WTC11 (cell line): ENCODE data around the gene UVRAG. TPM values are rescaled to one million over a fixed set of nuclear protein-coding genes. Genes with fewer than 3 reads are reported as not detected.

Experiments
- ATAC-seq: fragments of 200-7000 bp; cut with Tn5 transposase; 2 replicates; pipeline ENCODE4 v1.10.0; 2021; ENCODE audit warnings: mild to moderate bottlenecking, moderate library complexity
- CTCF ChIA-PET: fragments of 300-600 bp; sonication (Branson Sonifier 250); formaldehyde crosslinking; loops from one replicate; lab custom pipeline; 2021; ENCODE audit warnings: antibody characterized with exemption; lab: Charles Lee
- POLR2A ChIA-PET: fragments of 350-600 bp; sonication (Branson Sonifier 250); formaldehyde crosslinking; loops from one replicate; lab custom pipeline; 2021; ENCODE audit warnings: antibody characterized with exemption; lab: Charles Lee
- DNase-seq: peaks from one replicate; pipeline ENCODE4 v3.0.0; 2021; ENCODE audit warnings: low spot score
- H3K27ac Mint-ChIP-seq: 2 replicates; pipeline ENCODE4 v1.8.0; 2021; ENCODE audit warnings: mixed read lengths
- H3K27me3 Mint-ChIP-seq: 2 replicates; pipeline ENCODE4 v1.8.0; 2021; ENCODE audit warnings: low read depth, mild to moderate bottlenecking, moderate library complexity, mixed read lengths
- H3K36me3 Mint-ChIP-seq: 2 replicates; pipeline ENCODE4 v1.8.0; 2021; ENCODE audit warnings: mixed read lengths
- H3K4me1 Mint-ChIP-seq: 2 replicates; pipeline ENCODE4 v1.8.0; 2022; ENCODE audit warnings: mixed read lengths
- H3K4me3 Mint-ChIP-seq: 2 replicates; pipeline ENCODE4 v1.8.0; 2021; ENCODE audit warnings: mild to moderate bottlenecking, moderate library complexity, mixed read lengths
- H3K9me3 Mint-ChIP-seq: 2 replicates; pipeline ENCODE4 v1.8.0; 2021; ENCODE audit warnings: mixed read lengths
- ATF3 ChIP-seq: sonication (generic); formaldehyde crosslinking; conservative IDR thresholded peaks from 2 replicates; pipeline ENCODE4 v1.8.1; 2022; ENCODE audit warnings: mild to moderate bottlenecking, missing genetic modification reagents
- ATF6 ChIP-seq: sonication (generic); formaldehyde crosslinking; IDR thresholded peaks from 2 replicates; pipeline ENCODE4 v1.8.1; 2023; ENCODE audit warnings: mild to moderate bottlenecking, missing genetic modification reagents
- E2F5 ChIP-seq: sonication (generic); formaldehyde crosslinking; IDR thresholded peaks from 2 replicates; pipeline ENCODE4 v1.8.1; 2022; ENCODE audit warnings: mild to moderate bottlenecking, moderate library complexity, missing genetic modification reagents
- ERG ChIP-seq: fragments of 250-450 bp; sonication (Bioruptor Pico); IDR thresholded peaks from 2 replicates; pipeline ENCODE4 v1.8.0; 2021; ENCODE audit warnings: mild to moderate bottlenecking
- GTF2I ChIP-seq: fragments of 250-450 bp; sonication (Bioruptor Pico); conservative IDR thresholded peaks from 2 replicates; pipeline ENCODE4 v1.4.0; 2021; ENCODE audit warnings: mild to moderate bottlenecking
- MXD4 ChIP-seq: fragments of 250-450 bp; sonication (Bioruptor Pico); IDR thresholded peaks from 2 replicates; pipeline ENCODE4 v1.8.0; 2021; ENCODE audit warnings: mild to moderate bottlenecking, moderate library complexity, borderline replicate concordance
- NR1H2 ChIP-seq: sonication (generic); formaldehyde crosslinking; IDR thresholded peaks from 2 replicates; pipeline ENCODE4 v1.9.0; 2021; ENCODE audit warnings: mild to moderate bottlenecking, moderate library complexity, missing genetic modification reagents
- TCF7 ChIP-seq: sonication (generic); formaldehyde crosslinking; IDR thresholded peaks from 2 replicates; pipeline ENCODE4 v1.8.0; 2022; ENCODE audit warnings: mild to moderate bottlenecking, low read depth, missing genetic modification reagents, moderate library complexity
- TEAD4 ChIP-seq: sonication (generic); formaldehyde crosslinking; IDR thresholded peaks from 2 replicates; pipeline ENCODE4 v1.8.0; 2022; ENCODE audit warnings: mild to moderate bottlenecking, missing genetic modification reagents
- USF2 ChIP-seq: sonication (generic); formaldehyde crosslinking; IDR thresholded peaks from 2 replicates; pipeline ENCODE4 v1.8.1; 2023; ENCODE audit warnings: mild to moderate bottlenecking, missing genetic modification reagents, moderate library complexity
- ZBTB21 ChIP-seq: sonication (generic); formaldehyde crosslinking; IDR thresholded peaks from 2 replicates; pipeline ENCODE4 v1.8.1; 2023; ENCODE audit warnings: mild to moderate bottlenecking, missing genetic modification reagents, borderline replicate concordance
- ZNF263 ChIP-seq: sonication (generic); formaldehyde crosslinking; IDR thresholded peaks from 2 replicates; pipeline ENCODE4 v1.8.1; 2022; ENCODE audit warnings: low read depth, mild to moderate bottlenecking, moderate library complexity, missing genetic modification reagents
- ZNF396 ChIP-seq: fragments of 250-450 bp; sonication (Bioruptor Pico); IDR thresholded peaks from 2 replicates; pipeline ENCODE4 v1.8.0; 2021; ENCODE audit warnings: mild to moderate bottlenecking, moderate library complexity, borderline replicate concordance
- ZNF423 ChIP-seq: fragments of 250-450 bp; sonication (Bioruptor Pico); IDR thresholded peaks from 2 replicates; pipeline ENCODE4 v2.1.2; 2022; ENCODE audit warnings: mild to moderate bottlenecking, moderate library complexity
- ZNF512 ChIP-seq: sonication (generic); formaldehyde crosslinking; IDR thresholded peaks from 2 replicates; pipeline ENCODE4 v1.8.1; 2022; ENCODE audit warnings: missing genetic modification reagents, borderline replicate concordance
- ZSCAN18 ChIP-seq: fragments of 250-450 bp; sonication (Bioruptor Pico); IDR thresholded peaks from 2 replicates; pipeline ENCODE4 v2.1.2; 2022; ENCODE audit warnings: mild to moderate bottlenecking, moderate library complexity
- total RNA-seq: library from RNA; stranded (reverse); gene quantifications from 3 replicates; pipeline ENCODE4 v1.2.3, GENCODE V29; 2021
- TF ChIP-seq, protein P1 (sequence below): sonication (generic); formaldehyde crosslinking; IDR thresholded peaks from 2 replicates; pipeline ENCODE4 v1.8.1; 2022; ENCODE audit warnings: low read depth, mild to moderate bottlenecking, moderate library complexity, missing genetic modification reagents, borderline replicate concordance
- TF ChIP-seq, protein P2 (sequence below): sonication (generic); formaldehyde crosslinking; conservative IDR thresholded peaks from 2 replicates; pipeline ENCODE4 v1.8.1; 2023; ENCODE audit warnings: mild to moderate bottlenecking, low read depth, missing genetic modification reagents, moderate library complexity

UVRAG gene
- total RNA-seq, 1 experiment from 2014 or later, result 14.5 TPM

DNA sequence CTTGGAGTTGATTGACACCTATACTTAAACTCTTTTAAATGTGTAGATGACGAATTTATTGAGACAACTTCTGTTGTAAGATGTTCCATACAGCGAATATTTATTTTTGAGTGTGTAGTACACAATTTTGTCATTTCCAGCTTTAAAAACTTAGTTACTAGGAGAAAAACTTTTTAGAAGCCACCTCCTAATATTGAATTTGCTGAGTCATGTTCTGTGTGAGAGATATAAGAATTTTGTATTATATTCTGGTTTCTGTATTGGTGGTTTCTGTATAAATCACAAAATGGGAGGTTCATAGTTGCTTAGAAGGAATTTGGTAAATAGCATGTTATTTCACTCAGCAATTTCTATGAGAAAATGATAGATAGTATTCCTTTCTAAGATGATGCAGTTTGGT is 220.0 kb downstream of the UVRAG start:
- H3K36me3 Mint-ChIP-seq, result peaks cover 11% of the 10 kb centered on the region
- H3K4me1 Mint-ChIP-seq, result peaks cover 13% of the 10 kb centered on the region
- ATAC-seq (no peak), DNase-seq (no peak)
- POLR2A ChIA-PET, result no interaction called here
- H3K27ac Mint-ChIP-seq, result no peak overlapping the region
- no peak overlapping the region for H3K4me3 Mint-ChIP-seq
- H3K9me3 Mint-ChIP-seq, result peaks cover 9% of the 10 kb centered on the region
- no peaks in the 10 kb centered on the region for H3K27me3 Mint-ChIP-seq
- TF ChIP-seq, protein P1, sequence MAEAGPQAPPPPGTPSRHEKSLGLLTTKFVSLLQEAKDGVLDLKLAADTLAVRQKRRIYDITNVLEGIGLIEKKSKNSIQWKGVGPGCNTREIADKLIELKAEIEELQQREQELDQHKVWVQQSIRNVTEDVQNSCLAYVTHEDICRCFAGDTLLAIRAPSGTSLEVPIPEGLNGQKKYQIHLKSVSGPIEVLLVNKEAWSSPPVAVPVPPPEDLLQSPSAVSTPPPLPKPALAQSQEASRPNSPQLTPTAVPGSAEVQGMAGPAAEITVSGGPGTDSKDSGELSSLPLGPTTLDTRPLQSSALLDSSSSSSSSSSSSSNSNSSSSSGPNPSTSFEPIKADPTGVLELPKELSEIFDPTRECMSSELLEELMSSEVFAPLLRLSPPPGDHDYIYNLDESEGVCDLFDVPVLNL (CRISPR knock-in tag), result no peak
- TF ChIP-seq ATF6, result no peak
- TF ChIP-seq ZBTB21, result no peak
- TF ChIP-seq TEAD4 (CRISPR knock-in tag), result no peak
- no peak for TF ChIP-seq ZNF423 (CRISPR knock-in tag)
- TF ChIP-seq USF2 (CRISPR knock-in tag), result no peak
- TF ChIP-seq ZNF263 (CRISPR knock-in tag), result no peak
- TF ChIP-seq, protein P2, sequence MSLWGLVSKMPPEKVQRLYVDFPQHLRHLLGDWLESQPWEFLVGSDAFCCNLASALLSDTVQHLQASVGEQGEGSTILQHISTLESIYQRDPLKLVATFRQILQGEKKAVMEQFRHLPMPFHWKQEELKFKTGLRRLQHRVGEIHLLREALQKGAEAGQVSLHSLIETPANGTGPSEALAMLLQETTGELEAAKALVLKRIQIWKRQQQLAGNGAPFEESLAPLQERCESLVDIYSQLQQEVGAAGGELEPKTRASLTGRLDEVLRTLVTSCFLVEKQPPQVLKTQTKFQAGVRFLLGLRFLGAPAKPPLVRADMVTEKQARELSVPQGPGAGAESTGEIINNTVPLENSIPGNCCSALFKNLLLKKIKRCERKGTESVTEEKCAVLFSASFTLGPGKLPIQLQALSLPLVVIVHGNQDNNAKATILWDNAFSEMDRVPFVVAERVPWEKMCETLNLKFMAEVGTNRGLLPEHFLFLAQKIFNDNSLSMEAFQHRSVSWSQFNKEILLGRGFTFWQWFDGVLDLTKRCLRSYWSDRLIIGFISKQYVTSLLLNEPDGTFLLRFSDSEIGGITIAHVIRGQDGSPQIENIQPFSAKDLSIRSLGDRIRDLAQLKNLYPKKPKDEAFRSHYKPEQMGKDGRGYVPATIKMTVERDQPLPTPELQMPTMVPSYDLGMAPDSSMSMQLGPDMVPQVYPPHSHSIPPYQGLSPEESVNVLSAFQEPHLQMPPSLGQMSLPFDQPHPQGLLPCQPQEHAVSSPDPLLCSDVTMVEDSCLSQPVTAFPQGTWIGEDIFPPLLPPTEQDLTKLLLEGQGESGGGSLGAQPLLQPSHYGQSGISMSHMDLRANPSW (CRISPR knock-in tag), result no peak
- no peak for TF ChIP-seq ERG (CRISPR knock-in tag)
- TF ChIP-seq, all 79 proteins: peak for 0
- CTCF ChIA-PET, result interaction anchor here (1.3 kb wide), 1 partner anchor 117 kb away, joined by 3 read pairs; no protein-coding TSS in a partner anchor

- Mint-ChIP-seq H3K27me3 (no peaks in the 10 kb centered on the region), H3K36me3 (peaks cover 11% of the 10 kb centered on the region), H3K4me3 (no peak overlapping the region), H3K27ac (no peak overlapping the region), H3K9me3 (peaks cover 9% of the 10 kb centered on the region), H3K4me1 (peaks cover under 1% of the 10 kb centered on the region)
- POLR2A ChIA-PET, result no interaction called here
- TF ChIP-seq ZNF396 (CRISPR knock-in tag), result no peak
- no peak for DNase-seq
- ATAC-seq, result no peak
- CTCF ChIA-PET, result interaction anchor here (1.1 kb wide), 1 partner anchor 114 kb away, joined by 5 read pairs; no protein-coding TSS in a partner anchor
Measured at GRCh38 chr11:76038608-76039007, 223.6 kb downstream of the UVRAG start.

GRCh38 chr11:76041208-76041607 is 226.2 kb downstream of the UVRAG start:
- CTCF ChIA-PET, result interaction anchor here (1.0 to 1.2 kb wide), 3 partner anchors 18 to 168 kb away, joined by 3 to 8 read pairs (median 4); no protein-coding TSS in a partner anchor
- no peaks in the 10 kb centered on the region for H3K27me3 Mint-ChIP-seq
- H3K36me3 Mint-ChIP-seq, result peaks cover 11% of the 10 kb centered on the region
- H3K27ac Mint-ChIP-seq, result peak overlapping the region; percentile 15; the same call in 1 of the 2 replicates
- peaks cover 8% of the 10 kb centered on the region for H3K4me1 Mint-ChIP-seq
- DNase-seq (no peak), ATAC-seq (peak; percentile 86)
- H3K9me3 Mint-ChIP-seq, result peaks cover 9% of the 10 kb centered on the region
- POLR2A ChIA-PET, result no interaction called here
- H3K4me3 Mint-ChIP-seq, result no peak overlapping the region
- no peak for TF ChIP-seq ATF3
- no peak for TF ChIP-seq E2F5 (CRISPR knock-in tag)
- no peak for TF ChIP-seq TCF7 (CRISPR knock-in tag)
- no peak for TF ChIP-seq NR1H2 (CRISPR knock-in tag)
- TF ChIP-seq GTF2I (CRISPR knock-in tag), result no peak
- no peak for TF ChIP-seq ZSCAN18 (CRISPR knock-in tag)
- TF ChIP-seq MXD4, result no peak
- TF ChIP-seq ZNF512, result no peak
